Spleen (tissue), 7 donors: Measurements from ENCODE around the gene CD84.

Experiments
- CTCF ChIP-seq, 11 experiments: fragments of 200-600 bp in 7 of 11; fragments of 450-650 bp in 4 of 11; sonication (generic) in 4 of 11; IDR thresholded peaks in 8 of 11; conservative IDR thresholded peaks in 3 of 11; 1 replicate in 7 of 11; 2 replicates in 4 of 11; pipeline versions ENCODE4 v1.4.0 to v1.8.0; 2016 to 2021; ENCODE audit warnings: antibody characterized with exemption in 11 of 11, inconsistent platforms in 4 of 11, mild to moderate bottlenecking in 1 of 11
- POLR2A ChIP-seq, 3 donors: fragments of 450-650 bp; IDR thresholded peaks; one replicate each; pipeline ENCODE4 v1.5.1; 2017; ENCODE audit warnings: antibody characterized with exemption in 3 of 3, mild to moderate bottlenecking in 1 of 3
- donor health status: DM: no; HTN: no; CAD: no; lungs with moderate emphysema.
- donor health status: DM: no; HTN: no; CAD: no.
- donor health status: DM: no; HTN: no; CAD: no.

GRCh38 chr1:160608057-160608456, 28.8 kb upstream of the CD84 start:
- TF ChIP-seq CTCF (IDR thresholded peaks at IDR 0.05 in 8 of 11, conservative IDR thresholded peaks at IDR 0.05 in 3 of 11) (no peak), POLR2A (IDR thresholded peaks at IDR 0.05) (no peak)
